ENCODE results near the gene RASGRP2.

- TF ChIP-seq CTCF (IDR thresholded peaks at IDR 0.05) (no peak), EP300 (IDR thresholded peaks at IDR 0.05) (no peak), POLR2A (IDR thresholded peaks at IDR 0.05; ENCODE audit: low read depth) (no peak)
Measured at GRCh38 chr11:64745189-64745520, 1.2 kb upstream of the RASGRP2 start.

Data from esophagus muscularis mucosa (tissue), 4 donors.